ENCODE data around the gene CACNA1D. TPM values are rescaled to one million over a fixed set of nuclear protein-coding genes. Genes with fewer than 3 reads are reported as not detected.

The CACNA1D gene
- total RNA-seq, 2 donors from 2014 or later = 9.9 to 20.4 TPM

DNA sequence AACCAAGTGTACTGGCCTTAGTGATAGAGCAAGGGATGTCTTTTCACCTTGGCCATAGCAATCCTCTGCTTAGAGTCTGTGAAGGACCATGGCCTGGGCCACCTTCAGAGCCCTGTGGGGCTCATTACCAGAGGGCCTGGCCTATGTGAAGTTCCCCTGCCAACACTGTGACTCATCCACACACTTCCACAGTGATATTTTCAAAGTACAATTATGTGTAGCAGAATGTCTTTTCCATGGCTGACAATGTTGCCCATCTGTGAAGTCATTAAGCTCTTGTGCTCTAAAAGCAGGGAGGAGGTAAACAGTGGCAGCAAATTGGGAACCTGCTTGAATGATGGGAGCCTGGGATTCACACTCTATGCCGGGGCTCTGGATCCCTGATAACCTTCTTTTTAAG is 12.2 kb upstream of the CACNA1D start:
- H3K27ac ChIP-seq = no peak overlapping the region
- no peak for TF ChIP-seq POLR2A (IDR thresholded peaks at IDR 0.05)
- no peak for TF ChIP-seq CTCF (IDR thresholded peaks at IDR 0.05)
- H3K27me3 ChIP-seq = no peaks in the 10 kb centered on the region
- H3K4me3 ChIP-seq = no peak overlapping the region
- intact Hi-C loops (cut with DNase I) = no loop called here
- H3K9me3 ChIP-seq = no peaks in the 10 kb centered on the region
- ATAC-seq (no peak), DNase-seq (no peak)
- peaks cover 10% of the 10 kb centered on the region for H3K4me1 ChIP-seq
- H3K36me3 ChIP-seq (replicated peaks in 1 of 2; ENCODE audit: insufficient read depth in 1 of 2, low read depth in 2 of 2) = no peaks in the 10 kb centered on the region
- 94 to 100% methylated on average over 1 of the region's 1 CpG for WGBS, 2 donors

GRCh38 chr3:53483821-53484220 is 10.6 kb upstream of the CACNA1D start:
- no peak for TF ChIP-seq POLR2A (IDR thresholded peaks at IDR 0.05)
- TF ChIP-seq CTCF (IDR thresholded peaks at IDR 0.05) = no peak
- H3K27me3 ChIP-seq = no peaks in the 10 kb centered on the region
- no peak overlapping the region for H3K4me3 ChIP-seq
- no peak for ATAC-seq
- no peak overlapping the region for H3K27ac ChIP-seq
- peaks cover 8% of the 10 kb centered on the region for H3K4me1 ChIP-seq
- 71% methylated on average over 2 of the region's 2 CpGs for WGBS, 2 donors
- no peaks in the 10 kb centered on the region for H3K36me3 ChIP-seq (replicated peaks in 1 of 2; ENCODE audit: insufficient read depth in 1 of 2, low read depth in 2 of 2)
- intact Hi-C loops (cut with DNase I) = no loop called here
- H3K9me3 ChIP-seq = no peaks in the 10 kb centered on the region
- no peak for DNase-seq

DNA sequence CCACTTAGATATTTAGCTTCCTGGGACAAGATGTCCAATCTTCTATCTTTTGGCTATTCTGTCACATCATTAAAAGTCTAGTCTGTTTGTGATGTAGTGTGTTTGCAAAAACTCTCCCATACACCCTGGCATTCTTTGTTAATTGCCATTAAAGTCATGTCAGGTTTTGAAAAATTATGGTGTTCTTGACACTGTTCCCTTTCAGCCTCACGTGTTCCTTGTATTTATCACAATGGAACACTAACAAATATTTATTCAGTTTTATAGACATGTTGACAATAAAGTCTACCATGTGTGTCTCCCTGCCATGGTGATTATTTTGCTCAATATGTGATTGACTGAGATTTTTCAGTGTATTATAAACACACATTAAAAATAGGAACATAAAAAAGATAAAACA is 9.4 kb upstream of the CACNA1D start:
- H3K36me3 ChIP-seq (replicated peaks in 1 of 2; ENCODE audit: insufficient read depth in 1 of 2, low read depth in 2 of 2) = no peaks in the 10 kb centered on the region
- no peak for TF ChIP-seq POLR2A (IDR thresholded peaks at IDR 0.05)
- TF ChIP-seq CTCF (IDR thresholded peaks at IDR 0.05) = no peak
- intact Hi-C loops (cut with DNase I) = no loop called here
- peaks cover 4% of the 10 kb centered on the region for H3K4me1 ChIP-seq
- WGBS, 2 donors = 3 to 17% methylated on average over 1 of the region's 1 CpG
- no peak for ATAC-seq
- H3K9me3 ChIP-seq = no peaks in the 10 kb centered on the region
- H3K27ac ChIP-seq = no peak overlapping the region
- no peak for DNase-seq
- H3K4me3 ChIP-seq = no peak overlapping the region
- H3K27me3 ChIP-seq = no peaks in the 10 kb centered on the region

GRCh38 chr3:53485675-53486403 is 8.6 kb upstream of the CACNA1D start:
- DNase-seq (no peak), ATAC-seq (no peak)
- intact Hi-C loops (cut with DNase I) = no loop called here
- 25% methylated on average over 3 of the region's 3 CpGs for WGBS, 2 donors
- Histone ChIP-seq H3K27ac (no peak overlapping the region), H3K36me3 (replicated peaks in 1 of 2; ENCODE audit: insufficient read depth in 1 of 2, low read depth in 2 of 2) (no peaks in the 10 kb centered on the region), H3K4me3 (no peak overlapping the region), H3K27me3 (no peaks in the 10 kb centered on the region), H3K9me3 (no peaks in the 10 kb centered on the region), H3K4me1 (peaks cover 4% of the 10 kb centered on the region)
- TF ChIP-seq POLR2A (IDR thresholded peaks at IDR 0.05) (no peak), CTCF (IDR thresholded peaks at IDR 0.05) (no peak)

Data from body of pancreas (tissue), 4 donors.